Dedifferentiated amniotic fluid mesenchymal stem cell (primary cell): ENCODE measurements around the gene PRSS27.

Source experiments
- DNase-seq: peaks from one replicate; pipeline ENCODE4 v3.0.0-alpha.2; 2016; ENCODE audit errors: extremely low spot score

PRSS27 gene

GRCh38 chr16:2720064-2720457 is at the start of gene PRSS27:
PRSS27 (minus strand) TSS chr16:2720224; CDS start chr16:2720160, 64 bp downstream.
- DNase-seq: no peak

GRCh38 chr16:2769675-2770056 is 49.6 kb upstream of the PRSS27 start:
- no peak for DNase-seq

- no peak for DNase-seq
Observed at GRCh38 chr16:2769100-2769529, 49.1 kb upstream of the PRSS27 start.

- DNase-seq: no peak
Observed at GRCh38 chr16:2768403-2769089, 48.5 kb upstream of the PRSS27 start.

GRCh38 chr16:2767891-2768290 is 47.9 kb upstream of the PRSS27 start:
- DNase-seq: no peak

- no peak for DNase-seq
Observed at GRCh38 chr16:2767140-2767731, 47.2 kb upstream of the PRSS27 start.

- DNase-seq: no peak
Observed at GRCh38 chr16:2766430-2767139, 46.6 kb upstream of the PRSS27 start.

- no peak for DNase-seq
Observed at GRCh38 chr16:2765462-2766404, 45.7 kb upstream of the PRSS27 start.

- DNase-seq: no peak
Observed at GRCh38 chr16:2764718-2765117, 44.7 kb upstream of the PRSS27 start.

- no peak for DNase-seq
Observed at GRCh38 chr16:2763173-2763572, 43.1 kb upstream of the PRSS27 start.

- DNase-seq: no peak
Observed at GRCh38 chr16:2762711-2763110, 42.7 kb upstream of the PRSS27 start.

- no peak for DNase-seq
Observed at GRCh38 chr16:2761886-2762583, 42.0 kb upstream of the PRSS27 start.

- no peak for DNase-seq
Observed at GRCh38 chr16:2761472-2761871, 41.4 kb upstream of the PRSS27 start.

GRCh38 chr16:2757344-2757743 is 37.3 kb upstream of the PRSS27 start:
- no peak for DNase-seq

- no peak for DNase-seq
Observed at GRCh38 chr16:2756288-2757015, 36.4 kb upstream of the PRSS27 start.

GRCh38 chr16:2755158-2755557 is 35.1 kb upstream of the PRSS27 start:
- DNase-seq: no peak

- DNase-seq: peak; percentile 22
Observed at GRCh38 chr16:2753733-2754020, 33.7 kb upstream of the PRSS27 start.

- DNase-seq: peak; percentile 62
Observed at GRCh38 chr16:2752850-2753732, 33.1 kb upstream of the PRSS27 start.

GRCh38 chr16:2752035-2752849 is 32.2 kb upstream of the PRSS27 start, which contains the start of gene SRRM2:
SRRM2 (plus strand) TSS chr16:2752638; CDS start chr16:2756365, 3,727 bp downstream.
- peak; percentile 93 for DNase-seq
